ENCODE data around the gene TSPAN13. TPM values are rescaled to one million over a fixed set of nuclear protein-coding genes. Genes with fewer than 3 reads are reported as not detected.

The TSPAN13 gene
- total RNA-seq, 1 experiment from 2014 or later: 14.0 TPM

GRCh38 chr7:16818732-16819131, 65.2 kb downstream of the TSPAN13 start:
- TF ChIP-seq, protein P1, sequence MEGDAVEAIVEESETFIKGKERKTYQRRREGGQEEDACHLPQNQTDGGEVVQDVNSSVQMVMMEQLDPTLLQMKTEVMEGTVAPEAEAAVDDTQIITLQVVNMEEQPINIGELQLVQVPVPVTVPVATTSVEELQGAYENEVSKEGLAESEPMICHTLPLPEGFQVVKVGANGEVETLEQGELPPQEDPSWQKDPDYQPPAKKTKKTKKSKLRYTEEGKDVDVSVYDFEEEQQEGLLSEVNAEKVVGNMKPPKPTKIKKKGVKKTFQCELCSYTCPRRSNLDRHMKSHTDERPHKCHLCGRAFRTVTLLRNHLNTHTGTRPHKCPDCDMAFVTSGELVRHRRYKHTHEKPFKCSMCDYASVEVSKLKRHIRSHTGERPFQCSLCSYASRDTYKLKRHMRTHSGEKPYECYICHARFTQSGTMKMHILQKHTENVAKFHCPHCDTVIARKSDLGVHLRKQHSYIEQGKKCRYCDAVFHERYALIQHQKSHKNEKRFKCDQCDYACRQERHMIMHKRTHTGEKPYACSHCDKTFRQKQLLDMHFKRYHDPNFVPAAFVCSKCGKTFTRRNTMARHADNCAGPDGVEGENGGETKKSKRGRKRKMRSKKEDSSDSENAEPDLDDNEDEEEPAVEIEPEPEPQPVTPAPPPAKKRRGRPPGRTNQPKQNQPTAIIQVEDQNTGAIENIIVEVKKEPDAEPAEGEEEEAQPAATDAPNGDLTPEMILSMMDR (IDR thresholded peaks at IDR 0.05; ENCODE audit: unreplicated experiment): no peak
- peaks cover 10% of the 10 kb centered on the region for H3K4me1 Mint-ChIP-seq (ENCODE audit: insufficient read depth, unreplicated experiment)

GRCh38 chr7:16822029-16822428, 68.5 kb downstream of the TSPAN13 start:
- DNase-seq (ENCODE audit: unreplicated experiment): no peak

More at GRCh38 chr7:16818732-16819131, 65.2 kb downstream of the TSPAN13 start:
- H3K27ac Mint-ChIP-seq (ENCODE audit: low read depth, unreplicated experiment): no peak overlapping the region
- no peaks in the 10 kb centered on the region for H3K36me3 Mint-ChIP-seq (ENCODE audit: insufficient read depth, unreplicated experiment)
- no peak overlapping the region for H3K4me3 Mint-ChIP-seq (ENCODE audit: unreplicated experiment)
- ChIA-PET CTCF (interaction anchor here (0.9 kb wide), 1 partner anchor 17 kb away, joined by 3 read pairs; no protein-coding TSS in a partner anchor), POLR2A (interaction anchor here (0.6 to 0.9 kb wide), 2 partner anchors 19 to 97 kb away, joined by 3 read pairs; no protein-coding TSS in a partner anchor)
- H3K27me3 Mint-ChIP-seq (ENCODE audit: insufficient read depth, unreplicated experiment): no peaks in the 10 kb centered on the region
- no peak for DNase-seq (ENCODE audit: unreplicated experiment)
- H3K9me3 Mint-ChIP-seq (ENCODE audit: unreplicated experiment): no peaks in the 10 kb centered on the region
- no TSS peak for BruUV-seq (replicated peaks)
- intact Hi-C loops (cut with micrococcal nuclease): no loop called here

DNA sequence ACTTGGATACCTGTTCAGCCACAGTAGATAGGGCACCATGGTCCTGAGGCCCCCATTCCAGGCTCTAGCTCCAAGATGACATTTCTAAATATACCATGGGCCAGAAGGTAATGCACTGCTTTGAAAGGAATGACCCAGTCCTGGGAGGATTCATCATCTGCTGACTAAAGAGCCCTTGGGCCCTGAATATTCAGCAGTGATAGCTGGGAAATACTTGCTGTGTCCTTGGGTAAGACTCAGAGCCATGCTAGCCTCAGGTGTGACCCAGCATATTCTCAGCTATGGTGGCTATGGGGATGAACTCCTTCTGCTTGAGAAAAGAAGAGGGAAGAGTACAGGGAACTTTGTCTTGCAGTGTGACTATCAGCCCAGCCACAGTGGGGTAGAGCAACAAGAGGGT, 72.5 kb downstream of the TSPAN13 start:
- Mint-ChIP-seq H3K27ac (ENCODE audit: low read depth, unreplicated experiment) (no peak overlapping the region), H3K27me3 (ENCODE audit: insufficient read depth, unreplicated experiment) (no peaks in the 10 kb centered on the region), H3K36me3 (ENCODE audit: insufficient read depth, unreplicated experiment) (no peaks in the 10 kb centered on the region), H3K4me3 (ENCODE audit: unreplicated experiment) (no peak overlapping the region), H3K9me3 (ENCODE audit: unreplicated experiment) (peaks cover 7% of the 10 kb centered on the region), H3K4me1 (ENCODE audit: insufficient read depth, unreplicated experiment) (no peaks in the 10 kb centered on the region)
- no peak for DNase-seq (ENCODE audit: unreplicated experiment)
- ChIA-PET POLR2A (interaction anchor here (1.0 kb wide), 1 partner anchor 14 kb away, joined by 3 read pairs; no protein-coding TSS in a partner anchor), CTCF (interaction anchor here (0.6 kb wide), 1 partner anchor 20 kb away, joined by 3 read pairs; no protein-coding TSS in a partner anchor)
- TF ChIP-seq, protein P1 (IDR thresholded peaks at IDR 0.05; ENCODE audit: unreplicated experiment): no peak
- intact Hi-C loops (cut with micrococcal nuclease): no loop called here
- no TSS peak for BruUV-seq (replicated peaks)

More at GRCh38 chr7:16822029-16822428, 68.5 kb downstream of the TSPAN13 start:
- no TSS peak for BruUV-seq (replicated peaks)
- H3K4me1 Mint-ChIP-seq (ENCODE audit: insufficient read depth, unreplicated experiment): peaks cover 10% of the 10 kb centered on the region
- ChIA-PET CTCF (interaction anchor here (0.6 kb wide), 1 partner anchor 57 kb away, joined by 3 read pairs; no protein-coding TSS in a partner anchor), POLR2A (no interaction called here)
- H3K27ac Mint-ChIP-seq (ENCODE audit: low read depth, unreplicated experiment): no peak overlapping the region
- no peak overlapping the region for H3K4me3 Mint-ChIP-seq (ENCODE audit: unreplicated experiment)
- no peaks in the 10 kb centered on the region for H3K9me3 Mint-ChIP-seq (ENCODE audit: unreplicated experiment)
- H3K36me3 Mint-ChIP-seq (ENCODE audit: insufficient read depth, unreplicated experiment): no peaks in the 10 kb centered on the region
- H3K27me3 Mint-ChIP-seq (ENCODE audit: insufficient read depth, unreplicated experiment): no peaks in the 10 kb centered on the region
- intact Hi-C loops (cut with micrococcal nuclease): no loop called here
- TF ChIP-seq, protein P1 (IDR thresholded peaks at IDR 0.05; ENCODE audit: unreplicated experiment): no peak

GRCh38 chr7:16833373-16833772, 79.8 kb downstream of the TSPAN13 start:
- TF ChIP-seq, protein P1 (IDR thresholded peaks at IDR 0.05; ENCODE audit: unreplicated experiment): no peak
- no peak overlapping the region for H3K4me3 Mint-ChIP-seq (ENCODE audit: unreplicated experiment)

More at GRCh38 chr7:16833373-16833772, 79.8 kb downstream of the TSPAN13 start:
- intact Hi-C loops (cut with micrococcal nuclease): no loop called here
- no peaks in the 10 kb centered on the region for H3K36me3 Mint-ChIP-seq (ENCODE audit: insufficient read depth, unreplicated experiment)
- no peaks in the 10 kb centered on the region for H3K4me1 Mint-ChIP-seq (ENCODE audit: insufficient read depth, unreplicated experiment)
- DNase-seq (ENCODE audit: unreplicated experiment): no peak
- POLR2A ChIA-PET: interaction anchor here (1.1 kb wide), 1 partner anchor 20 kb away, joined by 4 read pairs; no protein-coding TSS in a partner anchor
- no TSS peak for BruUV-seq (replicated peaks)
- H3K27me3 Mint-ChIP-seq (ENCODE audit: insufficient read depth, unreplicated experiment): no peaks in the 10 kb centered on the region
- CTCF ChIA-PET: no interaction called here
- peaks cover 7% of the 10 kb centered on the region for H3K9me3 Mint-ChIP-seq (ENCODE audit: unreplicated experiment)
- H3K27ac Mint-ChIP-seq (ENCODE audit: low read depth, unreplicated experiment): no peak overlapping the region

Other genes with a start within 250 kb of the TSPAN13 start
- not detected in 2 replicates for gene LRRC72, start 226.9 kb upstream of the TSPAN13 start, total RNA-seq (2022)
- gene ANKMY2, start 108.0 kb upstream of the TSPAN13 start, total RNA-seq (2022): 14.3 and 15.3 TPM in 2 replicates
- gene BZW2, start 107.6 kb upstream of the TSPAN13 start, total RNA-seq (2022): 41.0 and 85.4 TPM in 2 replicates
- gene AGR2, start 51.2 kb downstream of the TSPAN13 start, total RNA-seq (2022): 0.17 and 0.65 TPM in 2 replicates
- not detected in 2 replicates for gene AGR3, start 128.2 kb downstream of the TSPAN13 start, total RNA-seq (2022)

All from MCF 10A (cell line).